SU-DHL-6 (cell line): ENCODE measurements around the gene DNMBP.

ENCODE experiments used
- H2AFZ ChIP-seq: fragments of 200-600 bp; sonication (generic); 2 replicates; pipeline ENCODE4 v1.6.1; 2014; ENCODE audit warnings: low read depth, mild to moderate bottlenecking, moderate library complexity, mixed read lengths, antibody characterized with exemption, low read length; ENCODE audit not compliant: severe bottlenecking
- H3F3A ChIP-seq: fragments of 200-600 bp; shearing (Covaris generic); 2 replicates; pipeline ENCODE4 v1.6.0; 2016; ENCODE audit warnings: antibody characterized with exemption, mild to moderate bottlenecking; ENCODE audit not compliant: insufficient read depth
- H3K27ac ChIP-seq: fragments of 200-600 bp; sonication (generic); 2 replicates; pipeline ENCODE4 v1.5.1; 2016; ENCODE audit warnings: low read depth, mild to moderate bottlenecking, low read length, moderate library complexity, mixed read lengths
- H3K27me3 ChIP-seq: fragments of 200-600 bp; sonication (generic), shearing (Covaris generic); 2 replicates; pipeline ENCODE4 v1.6.0; 2014; ENCODE audit warnings: mild to moderate bottlenecking, low read length
- H3K36me3 ChIP-seq: fragments of 200-600 bp; sonication (generic); 2 replicates; pipeline ENCODE4 v1.6.1; 2014; ENCODE audit warnings: mild to moderate bottlenecking, low read length, mixed read lengths
- H3K4me2 ChIP-seq: fragments of 300-600, 200-600 bp; shearing (Covaris generic), sonication (generic); 2 replicates; pipeline ENCODE4 v1.6.0; 2014; ENCODE audit warnings: low read length, low read depth, mild to moderate bottlenecking; ENCODE audit not compliant: poor library complexity, severe bottlenecking
- H3K4me3 ChIP-seq: fragments of 200-600 bp; sonication (generic); 2 replicates; pipeline ENCODE4 v1.5.1; 2014; ENCODE audit warnings: antibody characterized with exemption, low read length, mild to moderate bottlenecking, mixed read lengths; ENCODE audit not compliant: insufficient read depth, poor library complexity, severe bottlenecking
- H3K79me2 ChIP-seq: fragments of 200-600 bp; sonication (generic); 2 replicates; pipeline ENCODE4 v1.6.1; 2014; ENCODE audit warnings: mild to moderate bottlenecking, low read length, moderate library complexity; ENCODE audit not compliant: insufficient read depth
- H3K9ac ChIP-seq: fragments of 200-600 bp; sonication (generic); 2 replicates; pipeline ENCODE4 v1.7.0; 2014; ENCODE audit warnings: mild to moderate bottlenecking, low read length
- H3K9me2 ChIP-seq: fragments of 200-600 bp; sonication (generic); replicated peaks from 2 replicates; pipeline ENCODE4 v1.6.1; 2014; ENCODE audit warnings: low read length; ENCODE audit not compliant: insufficient read depth
- H3K9me3 ChIP-seq: fragments of 200-600 bp; sonication (generic); 2 replicates; pipeline ENCODE4 v1.6.1; 2014; ENCODE audit warnings: low read length, mixed read lengths; ENCODE audit not compliant: insufficient read depth
- H4K20me1 ChIP-seq: fragments of 200-600 bp; sonication (generic); 2 replicates; pipeline ENCODE4 v1.6.1; 2014; ENCODE audit warnings: low read depth, mild to moderate bottlenecking, antibody characterized with exemption, low read length, moderate library complexity, mixed read lengths
- CTCF ChIP-seq: fragments of 200-600 bp; sonication (generic); IDR thresholded peaks from one replicate; pipeline ENCODE4 v1.5.1; 2017; ENCODE audit warnings: antibody characterized with exemption, mild to moderate bottlenecking, low read length, moderate library complexity; ENCODE audit not compliant: insufficient read depth, poor library complexity, severe bottlenecking
- EZH2phosphoT487 ChIP-seq: fragments of 200-600 bp; sonication (generic), shearing (Covaris generic); conservative IDR thresholded peaks from 2 replicates; pipeline ENCODE4 v1.6.1; 2018; ENCODE audit warnings: mild to moderate bottlenecking, antibody characterized with exemption, low read length, moderate library complexity, mixed read lengths

Gene DNMBP

GRCh38 chr10:100009793-100010676 is at the start of gene DNMBP:
Gene DNMBP, minus strand, starts transcription at chr10:100009947. Its CDS starts 37,823 bp downstream, at chr10:99972124.
- H3K9me2 ChIP-seq, result no peaks in the 10 kb centered on the region
- peak within 1 kb of the TSS; percentile 68 for H3K4me3 ChIP-seq
- no peaks in the 10 kb centered on the region for H3K27me3 ChIP-seq
- no peaks in the 10 kb centered on the region for H3K79me2 ChIP-seq
- H4K20me1 ChIP-seq, result no peaks in the 10 kb centered on the region
- no peak within 1 kb of the TSS for H3K27ac ChIP-seq
- no peaks in the 10 kb centered on the region for H3K9me3 ChIP-seq
- no peaks in the 10 kb centered on the region for H3K36me3 ChIP-seq
- H3F3A ChIP-seq, result peaks cover 13% of the 10 kb centered on the region
- peak within 1 kb of the TSS; percentile 78 for H3K4me2 ChIP-seq
- peak within 1 kb of the TSS; percentile 65 for H3K9ac ChIP-seq
- H2AFZ ChIP-seq, result peak within 1 kb of the TSS; percentile 87
- TF ChIP-seq CTCF (peak; percentile 41), EZH2phosphoT487 (no peak)

GRCh38 chr10:100057948-100058347 is 48.2 kb upstream of the DNMBP start:
- H3K4me2 ChIP-seq, result no peak overlapping the region
- H3K36me3 ChIP-seq, result no peaks in the 10 kb centered on the region
- H2AFZ ChIP-seq, result no peak overlapping the region
- no peaks in the 10 kb centered on the region for H3K27me3 ChIP-seq
- no peaks in the 10 kb centered on the region for H3K9me2 ChIP-seq
- H3K9me3 ChIP-seq, result no peaks in the 10 kb centered on the region; the same call in 1 of the 2 replicates
- no peaks in the 10 kb centered on the region for H4K20me1 ChIP-seq
- H3K79me2 ChIP-seq, result no peaks in the 10 kb centered on the region
- H3F3A ChIP-seq, result no peaks in the 10 kb centered on the region
- TF ChIP-seq CTCF, result no peak
- no peak for TF ChIP-seq EZH2phosphoT487
- H3K4me3 ChIP-seq, result no peak overlapping the region
- no peak overlapping the region for H3K27ac ChIP-seq
- no peak overlapping the region for H3K9ac ChIP-seq

- H4K20me1 ChIP-seq, result no peaks in the 10 kb centered on the region
- H3K9me3 ChIP-seq, result no peaks in the 10 kb centered on the region; the same call in 1 of the 2 replicates
- no peak for TF ChIP-seq CTCF
- no peak for TF ChIP-seq EZH2phosphoT487
- no peak overlapping the region for H2AFZ ChIP-seq
- H3K27ac ChIP-seq, result no peak overlapping the region
- no peak overlapping the region for H3K9ac ChIP-seq
- H3K4me2 ChIP-seq, result no peak overlapping the region
- no peak overlapping the region for H3K4me3 ChIP-seq
- no peaks in the 10 kb centered on the region for H3K36me3 ChIP-seq
- no peaks in the 10 kb centered on the region for H3K9me2 ChIP-seq
- H3K27me3 ChIP-seq, result no peaks in the 10 kb centered on the region
- H3F3A ChIP-seq, result no peaks in the 10 kb centered on the region
- H3K79me2 ChIP-seq, result no peaks in the 10 kb centered on the region
Measured at GRCh38 chr10:100053686-100054460, 44.1 kb upstream of the DNMBP start.
